ENCODE data around the gene OR52K1.
"Not testable (repeated sequence)": the region's sequence is repeated elsewhere in the genome, so short reads cannot be mapped to it uniquely, and the experiment has no call there.

The OR52K1 gene

DNA sequence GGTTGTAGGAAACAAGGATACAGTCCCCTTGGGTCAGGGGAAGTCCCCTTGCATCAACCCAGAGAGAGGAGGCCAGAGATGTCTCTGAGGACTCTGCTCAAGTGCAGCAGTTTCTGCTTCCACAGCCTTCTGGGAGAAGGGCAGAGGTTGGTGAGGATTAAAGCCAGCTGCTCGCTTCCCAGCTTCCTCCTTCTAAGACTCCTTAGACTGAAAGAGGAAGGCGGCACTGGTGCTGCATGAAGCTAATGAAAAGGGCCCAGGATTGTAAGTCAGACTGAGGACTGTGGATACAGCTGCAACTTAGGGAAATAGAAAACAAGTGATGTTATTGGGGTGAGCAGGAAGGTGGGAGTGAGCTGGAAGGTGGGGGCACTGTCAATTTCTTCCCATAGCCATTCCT is at the start of gene OR52K1:
Gene OR52K1, plus strand, starts transcription at position 202 of the 400 bp plus-strand sequence. CDS start 6,255 bp downstream, outside the sequence.
- peak in 4 of 14 donors; percentile 3 to 26 (median 12) for DNase-seq

DNA sequence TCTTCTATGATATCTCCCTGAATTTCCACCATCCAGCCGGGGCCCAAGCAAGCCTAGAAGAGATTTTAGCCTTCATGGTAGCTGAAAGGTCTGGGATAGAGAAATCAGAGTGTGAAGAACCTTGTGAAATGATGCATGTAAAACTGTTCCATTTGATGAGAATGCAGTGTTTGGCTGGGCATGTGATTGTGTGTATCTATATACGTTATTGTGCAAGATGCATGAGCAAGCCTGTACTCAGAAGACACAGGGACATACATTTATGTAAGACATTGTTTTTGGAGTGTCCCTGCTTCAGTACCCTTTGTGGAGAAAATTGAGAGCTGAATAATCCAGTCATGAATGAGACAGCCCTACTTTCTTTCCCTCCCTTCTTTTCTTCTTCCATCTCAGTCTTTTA is 48.6 kb upstream of the OR52K1 start:
- no peak for DNase-seq

DNA sequence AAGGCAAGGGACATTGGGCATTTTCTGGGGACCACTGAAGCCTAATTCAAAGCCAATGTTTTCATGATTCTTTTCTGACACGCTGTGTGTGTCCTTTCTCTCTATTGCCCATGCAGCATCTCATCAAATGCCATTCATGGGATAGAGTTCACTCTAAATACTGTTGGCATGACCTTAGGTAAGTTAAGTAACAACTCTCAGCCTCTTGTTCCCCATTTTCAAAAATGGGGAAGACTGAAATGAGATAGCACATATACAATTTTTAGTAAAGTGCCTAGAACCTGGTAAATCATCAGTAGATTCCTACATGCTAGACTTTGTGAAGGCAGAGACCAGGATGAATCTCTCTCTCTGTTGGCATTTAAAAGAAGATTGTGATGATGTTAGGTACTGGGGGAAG is 46.0 kb upstream of the OR52K1 start:
- no peak for DNase-seq

DNA sequence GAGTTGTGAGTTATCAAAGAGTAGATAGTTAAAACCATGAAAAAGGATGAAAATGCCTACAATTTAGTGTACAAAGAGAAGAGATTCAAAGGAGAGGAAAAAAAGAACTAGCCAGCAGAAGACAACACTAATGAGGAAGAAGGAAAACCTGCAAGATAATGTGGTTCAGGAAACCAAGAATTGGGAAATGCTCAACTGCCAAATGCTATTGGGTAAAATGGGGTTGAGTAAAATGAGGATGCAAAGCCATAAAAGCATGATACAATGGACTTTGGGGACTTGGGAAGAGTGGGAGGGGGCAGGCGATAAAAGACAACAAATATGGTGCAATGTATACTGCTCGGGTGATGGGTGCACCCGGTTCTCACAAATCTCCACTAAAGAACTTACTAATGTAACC is 40.9 kb upstream of the OR52K1 start:
- DNase-seq = no peak

DNA sequence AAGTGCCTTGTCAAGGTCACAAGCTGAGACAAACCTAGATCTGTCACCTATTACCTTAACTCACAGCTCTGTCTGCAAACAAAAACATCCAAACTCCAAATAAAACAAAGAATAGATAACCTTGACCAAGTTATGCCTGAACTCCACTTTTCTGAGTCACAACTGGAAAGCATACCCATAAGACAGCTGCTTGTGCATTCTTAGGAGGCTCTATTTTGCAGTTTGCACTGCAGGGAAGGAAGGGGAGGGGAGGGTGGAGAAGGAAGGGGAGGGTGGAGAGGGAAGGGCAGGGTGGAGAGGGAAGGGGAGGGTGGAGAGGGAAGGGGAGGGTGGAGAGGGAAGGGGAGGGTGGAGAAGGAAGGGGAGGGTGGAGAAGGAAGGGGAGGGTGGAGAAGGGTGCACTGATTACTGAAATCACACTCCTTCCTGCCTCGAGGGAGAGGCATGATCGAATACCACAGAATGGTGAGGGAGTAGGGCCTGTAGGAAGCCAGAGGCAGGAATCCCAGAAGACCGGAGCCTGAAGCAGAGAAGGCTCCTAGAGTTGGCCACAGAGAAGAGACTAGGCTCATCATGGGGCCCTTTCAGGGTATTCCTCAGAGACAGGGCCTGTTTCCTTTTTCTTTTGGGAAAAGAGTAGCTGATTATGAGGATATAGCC is 39.1 kb upstream of the OR52K1 start:
- DNase-seq = no peak

DNA sequence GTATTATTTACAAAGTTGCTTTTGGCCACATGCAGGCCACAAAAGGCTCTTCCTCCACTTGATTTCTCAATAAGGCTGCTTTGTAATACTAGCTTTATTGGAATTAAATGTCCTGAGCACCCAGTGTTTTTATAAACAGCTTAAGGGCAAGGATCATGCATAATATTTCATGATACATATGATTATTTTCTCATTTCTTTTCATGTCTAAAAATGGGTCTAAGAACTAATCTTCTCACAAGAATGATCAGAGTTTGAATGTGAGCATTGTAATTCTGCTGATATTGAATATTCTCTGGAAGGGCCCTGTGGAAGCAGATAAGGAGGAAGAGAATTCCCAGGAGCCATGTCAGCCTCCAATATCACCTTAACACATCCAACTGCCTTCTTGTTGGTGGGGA is 33.5 kb upstream of the OR52K1 start, which contains the start of gene OR52K2:
Gene OR52K2, plus strand, starts transcription at position 301 of the 400 bp plus-strand sequence. Its CDS starts 45 bp downstream, at position 346.
- no peak for DNase-seq

DNA sequence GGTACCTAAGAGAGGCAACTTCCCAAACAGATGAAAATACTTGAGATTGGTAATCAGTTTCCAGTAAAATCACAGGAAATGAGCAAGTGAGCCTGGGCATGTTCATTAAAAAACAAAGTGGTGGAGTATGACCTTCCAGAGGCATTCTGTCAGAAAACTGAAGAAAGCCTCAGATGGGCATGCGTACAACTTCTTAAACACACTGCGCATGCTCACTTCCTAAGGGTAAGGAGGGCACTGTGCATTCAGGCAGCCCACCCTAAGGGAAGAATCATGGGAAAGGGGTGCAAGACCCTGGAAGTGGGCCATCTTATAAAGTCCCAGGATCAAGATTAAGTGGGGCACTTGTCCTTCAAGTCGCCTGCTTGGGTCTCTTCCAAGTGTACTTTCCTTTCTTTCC is 29.3 kb upstream of the OR52K1 start:
- no peak for DNase-seq

DNA sequence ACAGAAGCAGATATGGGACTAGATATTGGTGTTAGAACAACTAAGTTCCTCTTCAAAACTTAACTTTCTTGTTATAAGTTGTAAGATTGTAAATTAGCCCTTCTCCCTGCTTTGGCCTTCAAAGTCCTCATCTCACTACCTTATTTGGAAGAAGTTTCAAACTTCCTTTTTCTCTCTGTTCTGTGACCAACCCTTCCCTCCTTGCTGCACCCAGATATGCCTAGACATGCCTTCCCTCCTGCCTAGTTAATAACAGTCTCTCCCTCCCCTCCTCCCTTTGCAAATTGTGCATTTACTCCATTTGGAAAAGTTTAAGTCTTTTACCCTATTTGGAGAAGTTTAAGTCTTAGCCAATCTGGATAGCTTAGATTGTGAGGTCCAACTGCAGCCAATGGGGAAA is 28.4 kb upstream of the OR52K1 start:
- DNase-seq = no peak

DNA sequence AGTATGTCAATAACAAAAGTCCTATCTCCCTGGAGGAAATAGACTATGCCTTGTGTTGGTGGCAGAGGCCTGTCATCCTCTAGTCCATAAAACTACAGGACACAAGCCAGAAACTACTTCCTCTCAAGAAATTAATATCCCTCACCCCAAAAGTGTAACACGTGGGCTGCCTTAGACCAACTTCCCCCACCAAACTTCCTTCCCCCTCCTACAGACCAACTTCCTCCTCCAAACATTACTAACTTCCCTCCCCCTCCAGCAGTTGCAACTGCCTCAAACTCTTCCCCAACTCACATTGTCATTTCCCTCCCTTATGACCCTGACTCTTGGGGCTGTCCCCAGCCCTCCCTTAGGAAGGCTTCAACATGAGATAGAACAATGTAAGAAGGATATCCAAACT is 27.0 kb upstream of the OR52K1 start:
- DNase-seq = peak in 7 of 14 donors; percentile 5 to 26 (median 13)

DNA sequence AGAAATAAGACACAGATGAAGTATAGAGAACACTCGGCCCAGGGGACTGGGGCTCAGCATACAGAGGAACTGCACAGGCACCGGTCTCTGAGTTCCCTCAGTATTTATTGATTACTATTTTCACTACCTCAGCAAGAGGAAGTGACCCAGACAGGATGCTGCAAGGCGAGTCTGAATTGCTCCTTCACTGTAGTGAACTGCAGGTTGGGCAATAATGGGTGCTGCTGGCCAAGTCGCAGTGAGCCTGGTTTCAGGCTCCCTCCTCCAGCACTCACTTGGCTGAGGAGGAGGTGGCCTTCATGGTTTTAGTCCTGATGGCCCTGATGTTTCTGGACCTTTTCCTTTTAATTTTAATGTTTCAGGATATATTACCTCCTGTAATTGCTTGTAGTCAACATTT is 22.9 kb upstream of the OR52K1 start:
- peak in 5 of 14 donors; percentile 5 to 18 (median 8) for DNase-seq

DNA sequence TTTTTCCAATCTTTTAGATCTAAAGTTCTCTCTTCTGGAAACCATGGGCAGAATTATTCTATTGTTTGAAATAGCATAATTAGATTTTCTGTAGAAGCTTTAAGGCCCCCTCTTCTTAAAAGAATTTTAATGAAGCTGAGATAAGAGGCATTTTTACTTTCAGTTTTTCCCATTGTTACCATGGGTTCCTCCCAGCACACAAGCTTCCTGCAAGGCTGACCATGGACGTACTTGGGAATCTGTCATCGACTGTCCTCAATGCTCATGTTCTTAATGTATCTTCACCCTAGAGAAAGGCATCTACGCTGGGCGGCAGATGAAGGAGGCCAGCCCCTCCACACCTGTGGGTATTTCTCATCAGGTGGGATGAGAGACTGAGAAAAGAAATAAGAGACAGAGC is 22.3 kb upstream of the OR52K1 start:
- no peak for DNase-seq

DNA sequence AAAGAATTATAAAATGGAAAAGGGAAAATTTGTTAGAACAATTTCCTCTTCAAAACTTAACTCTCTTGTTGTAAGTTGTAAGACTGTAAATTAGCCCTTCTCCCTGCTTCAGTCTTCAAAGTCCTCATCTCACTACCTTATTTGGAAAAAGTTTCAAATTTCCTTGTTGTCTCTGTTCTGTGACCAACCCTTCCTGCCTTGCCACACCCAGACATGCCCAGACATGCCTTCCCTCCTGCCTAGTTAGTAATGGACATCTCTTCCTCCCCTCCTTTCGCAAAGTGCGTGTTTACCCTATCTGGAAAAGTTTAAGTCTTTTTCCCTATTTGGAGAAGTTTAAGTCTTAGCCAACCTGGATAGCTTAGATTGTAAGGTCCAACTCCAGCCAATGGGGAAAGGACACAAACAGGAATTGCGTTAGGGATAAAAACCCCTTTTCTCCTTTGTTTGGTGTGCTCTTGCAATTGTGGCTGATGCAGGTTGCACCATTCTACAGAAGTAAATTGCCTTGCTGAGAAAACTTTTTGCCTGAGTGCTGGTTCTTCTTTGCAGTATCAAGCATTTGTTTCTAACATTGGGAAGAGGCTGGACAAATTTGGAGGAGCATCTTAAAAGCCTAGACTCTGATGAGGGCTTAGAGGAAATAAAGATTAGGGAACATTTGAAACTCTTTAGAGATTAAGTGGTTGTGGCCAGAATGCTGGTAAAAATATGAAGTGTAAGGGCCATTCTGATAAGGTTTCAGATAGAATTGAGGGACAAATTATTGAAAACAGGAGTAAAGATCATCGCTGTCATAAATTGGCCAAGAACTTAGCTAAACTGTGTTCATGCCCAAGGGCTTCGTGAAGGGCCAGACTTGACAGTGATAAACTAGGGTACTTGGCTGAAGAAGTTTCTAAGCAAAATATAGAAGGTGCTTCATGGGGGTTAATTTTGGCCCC is 18.0 kb upstream of the OR52K1 start:
- DNase-seq = no peak

DNA sequence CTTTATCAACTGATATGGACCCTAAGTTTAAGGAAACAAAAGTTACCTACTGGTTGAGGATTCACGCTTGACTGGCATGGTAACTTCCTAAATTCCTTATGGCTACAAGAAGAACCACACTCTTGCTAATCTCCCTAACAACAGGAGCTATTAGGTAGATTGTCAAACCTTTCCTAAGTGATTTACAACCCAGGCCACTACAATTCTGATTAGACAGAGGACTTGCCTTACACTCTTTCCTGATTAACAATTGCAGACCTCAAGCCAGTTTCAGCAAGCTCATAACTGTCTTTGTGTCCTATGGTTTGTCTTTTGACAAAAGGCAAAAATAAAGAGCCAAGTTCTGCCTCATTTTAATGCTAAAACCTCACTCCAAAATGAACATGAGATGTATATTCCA is 17.0 kb upstream of the OR52K1 start:
- no peak for DNase-seq

DNA sequence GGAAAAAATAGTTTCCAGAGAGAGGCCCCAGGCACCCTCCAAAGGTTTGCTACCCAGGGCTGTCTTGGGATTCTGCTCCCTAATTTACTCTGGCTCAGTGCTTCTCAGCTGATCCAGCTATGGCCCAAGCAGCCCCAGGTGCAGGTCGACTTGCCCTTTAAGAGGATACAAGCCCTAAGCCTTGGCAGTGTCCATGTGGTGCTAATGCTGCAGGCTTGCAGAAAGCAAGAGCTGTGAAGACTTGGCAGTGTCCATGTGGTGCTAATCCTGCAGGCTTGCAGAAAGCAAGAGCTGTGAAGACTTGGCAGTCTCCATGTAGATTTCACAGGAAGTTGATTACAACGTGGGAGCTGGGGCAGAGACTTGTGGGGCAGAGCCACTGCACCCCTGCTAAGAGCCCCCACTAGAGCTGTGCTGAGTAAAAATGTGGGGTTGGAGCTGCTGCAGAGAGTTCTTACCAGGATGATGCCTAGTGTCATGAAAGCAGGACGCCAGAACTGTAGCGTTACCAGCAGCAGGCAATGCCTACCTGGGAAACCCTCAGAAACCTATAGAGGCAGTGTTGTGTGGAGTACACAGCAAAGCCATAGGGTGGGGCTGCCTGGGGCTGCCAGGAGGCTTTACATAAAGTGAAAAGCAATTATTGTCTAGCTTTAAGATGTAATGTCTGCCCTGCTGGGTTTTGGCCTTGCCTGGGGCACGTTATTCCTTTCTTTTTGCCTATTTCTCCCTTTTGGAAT is 16.1 kb upstream of the OR52K1 start:
- DNase-seq = no peak

DNA sequence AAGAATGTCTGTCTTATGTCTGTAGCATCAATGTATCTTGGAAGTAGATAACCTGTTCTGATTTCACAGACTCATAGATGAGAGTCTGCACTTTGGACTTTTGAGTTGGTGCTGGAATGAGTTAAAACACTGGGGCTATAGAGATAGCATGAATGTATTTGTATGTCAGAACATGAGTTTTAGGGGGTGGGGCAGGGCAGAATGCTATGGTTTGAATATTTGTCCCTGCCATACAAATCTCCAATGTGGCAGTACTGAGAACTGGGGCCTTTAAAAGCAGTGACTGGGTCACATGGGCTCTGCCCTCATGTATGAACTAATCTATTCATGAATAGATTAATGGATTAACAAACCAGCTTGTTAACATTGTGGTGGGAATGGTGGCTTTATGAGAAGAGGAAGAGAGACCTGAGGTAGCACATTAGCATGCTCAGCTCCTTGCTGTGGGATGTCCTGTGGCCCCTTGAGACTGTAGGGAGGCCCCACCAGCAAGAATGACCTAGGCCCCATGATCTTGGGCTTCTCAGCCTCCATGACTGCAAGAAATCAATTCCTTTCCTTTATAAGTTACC is 15.5 kb upstream of the OR52K1 start:
- no peak for DNase-seq

DNA sequence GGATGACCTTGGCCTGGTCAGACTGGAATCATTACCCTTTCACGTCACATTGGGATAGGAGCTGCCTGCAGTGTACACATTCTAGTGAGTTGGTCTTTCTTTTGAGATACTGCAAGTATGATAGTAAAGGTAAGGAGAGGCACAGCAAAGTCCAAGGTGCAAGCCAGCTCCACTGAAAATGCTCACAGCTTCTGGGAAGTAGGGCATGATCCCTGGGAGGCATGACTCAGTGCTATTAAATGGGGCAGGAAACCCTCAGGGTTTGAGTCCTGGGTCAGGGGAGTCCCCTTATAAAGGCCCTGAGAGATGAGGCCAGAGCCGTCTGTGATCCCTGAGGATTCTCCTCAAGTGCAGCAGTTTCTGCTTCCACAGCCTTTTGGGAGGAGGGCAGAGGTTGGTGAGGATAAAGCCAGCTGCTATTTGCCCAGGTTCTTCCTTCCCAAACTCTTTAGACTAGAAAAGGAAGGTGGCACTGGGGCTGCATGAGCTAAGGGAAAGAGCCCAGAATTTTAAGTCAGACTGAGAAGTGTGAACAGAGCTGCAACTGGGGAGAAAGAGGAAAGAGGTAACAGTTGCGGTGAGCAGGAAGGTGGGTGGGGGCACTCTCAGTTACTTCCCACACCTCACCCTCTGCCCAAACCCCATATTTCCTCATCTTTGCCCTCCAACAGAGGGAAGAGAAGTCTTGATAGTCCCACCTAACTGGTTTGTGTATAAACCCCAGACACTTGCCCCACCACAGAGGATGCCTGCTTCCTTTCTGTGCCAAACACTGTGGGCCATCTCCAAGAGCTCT is 14.4 kb upstream of the OR52K1 start:
- DNase-seq = no peak

DNA sequence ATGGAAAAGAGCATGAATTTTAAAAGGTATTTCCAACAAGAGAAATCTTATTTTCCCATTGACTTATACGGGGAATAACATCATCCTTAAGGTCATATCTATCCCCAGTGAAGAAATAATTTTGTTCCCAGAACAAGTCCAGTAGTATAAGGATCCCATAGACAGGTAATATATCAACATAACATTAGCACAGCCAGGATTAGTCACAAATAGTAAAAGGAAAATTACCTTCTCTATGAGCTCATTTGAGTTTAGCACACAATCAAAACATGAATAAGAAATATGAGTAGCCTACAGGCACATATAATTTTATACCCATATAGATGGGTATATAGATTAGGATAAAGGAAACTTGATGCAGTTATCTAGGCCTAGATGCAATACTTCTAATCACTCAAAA is 2.8 kb upstream of the OR52K1 start:
- no peak for DNase-seq

DNA sequence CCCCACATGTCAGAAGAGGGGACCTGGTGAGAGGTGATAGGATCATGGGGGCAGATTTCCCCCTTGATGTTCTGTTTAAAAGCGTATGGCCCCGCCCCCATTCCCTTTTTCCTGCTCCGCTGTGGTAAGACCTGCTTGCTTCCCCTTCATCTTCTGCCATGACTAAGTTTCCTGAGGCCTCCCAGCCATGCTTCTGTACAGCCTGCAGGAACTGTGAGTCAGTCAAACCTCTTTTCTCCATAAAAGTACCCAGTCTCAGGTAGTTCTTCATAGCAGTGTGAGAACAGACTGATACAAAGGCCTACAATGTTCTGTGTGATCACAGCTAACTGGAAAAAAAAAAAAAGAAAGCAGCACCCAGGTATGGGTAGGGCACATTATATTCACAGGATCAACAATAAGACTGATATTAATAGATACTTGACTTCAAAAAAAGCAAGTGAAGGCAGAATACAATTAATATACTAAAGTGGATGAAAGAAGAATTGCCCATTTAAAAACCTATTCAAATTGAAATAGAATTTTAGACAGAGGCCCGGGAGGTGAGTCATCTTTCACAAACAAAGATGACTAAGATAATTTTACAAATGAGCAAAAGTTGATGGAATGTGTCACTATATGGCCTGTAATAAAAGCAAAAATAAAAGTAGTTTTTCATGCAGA is 1.7 kb upstream of the OR52K1 start:
- DNase-seq = no peak

DNA sequence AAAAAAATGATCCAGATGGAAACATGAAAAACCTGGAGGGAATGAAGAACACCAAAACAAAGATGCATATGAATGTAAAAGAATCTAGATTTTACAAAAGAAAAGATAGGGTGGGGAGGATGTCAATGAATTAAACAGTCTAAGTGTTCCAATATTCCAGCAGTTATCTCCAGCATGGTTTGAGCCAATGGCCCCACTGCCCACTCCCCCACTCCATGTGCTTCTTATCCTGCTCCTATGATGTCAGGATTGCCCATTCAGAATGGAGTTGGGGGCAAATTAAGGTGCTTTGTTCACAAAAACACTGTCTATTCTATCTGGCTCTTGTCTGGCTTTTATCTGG is 1.2 kb upstream of the OR52K1 start:
- DNase-seq = no peak

DNA sequence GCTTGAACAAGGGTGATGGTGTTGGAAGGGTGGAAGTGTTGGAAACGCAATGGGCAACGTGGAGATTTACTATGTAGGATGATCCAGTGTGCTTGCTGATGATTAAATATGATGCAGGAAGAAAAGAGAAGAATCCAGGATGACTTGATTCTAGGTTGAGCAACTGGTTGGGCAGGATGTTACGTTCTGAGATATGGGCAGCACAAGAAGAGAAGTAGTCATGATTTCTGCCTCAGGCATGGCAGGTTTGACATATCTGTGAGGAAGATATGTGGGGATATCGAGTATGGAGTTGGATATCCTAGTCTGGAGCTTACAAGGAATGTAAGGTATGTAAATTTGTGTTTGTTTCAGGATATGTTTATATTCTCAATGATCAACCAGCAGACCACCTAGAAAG is 1.9 kb downstream of the OR52K1 start:
- DNase-seq = no peak

DNA sequence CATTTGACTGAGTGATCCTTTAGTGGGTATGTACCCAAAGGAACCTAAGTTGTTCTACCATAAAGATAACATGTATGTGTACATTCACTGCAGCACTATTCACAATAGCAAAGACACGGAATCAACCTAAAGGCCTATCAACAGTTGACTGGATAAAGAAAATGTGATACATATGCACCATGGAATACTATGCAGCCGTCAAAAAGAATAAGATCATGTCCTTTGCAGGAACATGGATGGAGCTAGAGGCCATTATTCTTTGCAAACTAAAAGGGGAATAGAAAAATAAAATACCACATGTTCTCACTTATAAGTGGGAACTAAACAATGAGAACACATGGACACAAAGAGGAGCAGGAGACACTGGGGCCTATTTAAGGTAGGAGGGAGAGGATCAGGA is 9.0 kb downstream of the OR52K1 start:
- not testable (repeated sequence) for DNase-seq

Measured in C1 segment of cervical spinal cord (tissue), 14 donors.